GM23248 (cell line): ENCODE data around the gene PTPRD.

Source experiments
- EZH2 ChIP-seq: fragments of 200-600 bp; sonication (generic); IDR thresholded peaks from 2 replicates; pipeline ENCODE4 v1.6.1; 2018; ENCODE audit warnings: antibody characterized with exemption, mild to moderate bottlenecking; ENCODE audit not compliant: insufficient read depth, poor library complexity, severe bottlenecking
- EZH2phosphoT487 ChIP-seq: fragments of 200-600 bp; sonication (generic); IDR thresholded peaks from 2 replicates; pipeline ENCODE4 v1.6.1; 2018; ENCODE audit warnings: antibody characterized with exemption, moderate library complexity, mild to moderate bottlenecking, low read depth; ENCODE audit not compliant: insufficient read depth

GRCh38 chr9:9100070-9100469, 1512.7 kb downstream of the PTPRD start:
- TF ChIP-seq EZH2 (no peak), EZH2phosphoT487 (no peak)
